Panc1 (cell line): Measurements from ENCODE around the gene CARD10.

Source experiments
- CTCF ChIP-seq: fragments of 450-650 bp; IDR thresholded peaks from 2 replicates; pipeline ENCODE4 v1.5.1; 2017; ENCODE audit warnings: mild to moderate bottlenecking
- POLR2AphosphoS5 ChIP-seq: IDR thresholded peaks from 2 replicates; pipeline ENCODE4 v1.6.1; 2012; ENCODE audit warnings: mild to moderate bottlenecking, low read depth, low read length, moderate library complexity
- REST ChIP-seq, 2 experiments: IDR thresholded peaks; 2 replicates each; pipeline ENCODE4 v1.6.1; 2011 to 2012; ENCODE audit warnings: low read depth in 2 of 2, control low read depth in 1 of 2, low read length in 1 of 2, mild to moderate bottlenecking in 1 of 2, moderate library complexity in 1 of 2; ENCODE audit not compliant: insufficient read depth in 1 of 2
- SIN3A ChIP-seq: IDR thresholded peaks from 2 replicates; pipeline ENCODE4 v1.6.1; 2012; ENCODE audit warnings: low read depth, mild to moderate bottlenecking, low read length, moderate library complexity, borderline replicate concordance; ENCODE audit not compliant: insufficient read depth
- TCF7L2 ChIP-seq: IDR thresholded peaks from 2 replicates; pipeline ENCODE4 v1.6.1; 2011; ENCODE audit warnings: mild to moderate bottlenecking, low read depth, low read length, inconsistent platforms

GRCh38 chr22:37496651-37497050 lies 22.6 kb downstream of the CARD10 start:
- no peak for TF ChIP-seq CTCF
- no peak for TF ChIP-seq SIN3A
- no peak for TF ChIP-seq POLR2AphosphoS5
- TF ChIP-seq REST (IDR thresholded peaks at IDR 0.05; ENCODE audit: insufficient read depth in 1 of 2, low read depth in 2 of 2, low read length in 1 of 2): no peak
- TF ChIP-seq TCF7L2: no peak
